Epithelial cell of esophagus (primary cell): ENCODE results near the gene PRR5L.

Source experiments
- DNase-seq: peaks from one replicate; pipeline ENCODE4 v3.0.0; 2010; ENCODE audit warnings: low read depth
- H3K4me3 ChIP-seq: 2 replicates; pipeline ENCODE4 v1.5.1; 2011; ENCODE audit warnings: mild to moderate bottlenecking, low read length, control low read depth
- CTCF ChIP-seq: IDR thresholded peaks from 2 replicates; pipeline ENCODE4 v1.5.1; 2011; ENCODE audit warnings: low read depth, mild to moderate bottlenecking, low read length, control low read depth, inconsistent platforms; ENCODE audit not compliant: insufficient read depth; ENCODE audit errors: missing control alignments

Gene PRR5L

GRCh38 chr11:36292311-36292722 lies 3.8 kb upstream of the PRR5L start:
- H3K4me3 ChIP-seq: no peak overlapping the region
- DNase-seq: peak; percentile 53
- TF ChIP-seq CTCF: peak; percentile 49

GRCh38 chr11:36296884-36297543 lies 926 bp downstream of the PRR5L start:
- H3K4me3 ChIP-seq: no peak overlapping the region
- TF ChIP-seq CTCF: no peak
- DNase-seq: peak; percentile 65

GRCh38 chr11:36300650-36301049 lies 4.6 kb downstream of the PRR5L start:
- DNase-seq: no peak
- H3K4me3 ChIP-seq: no peak overlapping the region
- no peak for TF ChIP-seq CTCF

- no peak for TF ChIP-seq CTCF
- H3K4me3 ChIP-seq: no peak overlapping the region
- peak; percentile 69 for DNase-seq
Observed at GRCh38 chr11:36304351-36304750, 8.3 kb downstream of the PRR5L start.

GRCh38 chr11:36305047-36305446 lies 9.0 kb downstream of the PRR5L start:
- H3K4me3 ChIP-seq: no peak overlapping the region
- no peak for TF ChIP-seq CTCF
- DNase-seq: no peak

GRCh38 chr11:36306888-36307287 lies 10.8 kb downstream of the PRR5L start:
- no peak overlapping the region for H3K4me3 ChIP-seq
- TF ChIP-seq CTCF: peak; percentile 39
- peak; percentile 32 for DNase-seq

GRCh38 chr11:36308577-36308976 lies 12.5 kb downstream of the PRR5L start:
- DNase-seq: no peak
- H3K4me3 ChIP-seq: no peak overlapping the region
- TF ChIP-seq CTCF: no peak
